ENCODE results near the gene ST8SIA5. TPM values are rescaled to one million over a fixed set of nuclear protein-coding genes. Genes with fewer than 3 reads are reported as not detected.

The ST8SIA5 gene
- total RNA-seq, 1 experiment from 2014 or later = 0.54 TPM

DNA sequence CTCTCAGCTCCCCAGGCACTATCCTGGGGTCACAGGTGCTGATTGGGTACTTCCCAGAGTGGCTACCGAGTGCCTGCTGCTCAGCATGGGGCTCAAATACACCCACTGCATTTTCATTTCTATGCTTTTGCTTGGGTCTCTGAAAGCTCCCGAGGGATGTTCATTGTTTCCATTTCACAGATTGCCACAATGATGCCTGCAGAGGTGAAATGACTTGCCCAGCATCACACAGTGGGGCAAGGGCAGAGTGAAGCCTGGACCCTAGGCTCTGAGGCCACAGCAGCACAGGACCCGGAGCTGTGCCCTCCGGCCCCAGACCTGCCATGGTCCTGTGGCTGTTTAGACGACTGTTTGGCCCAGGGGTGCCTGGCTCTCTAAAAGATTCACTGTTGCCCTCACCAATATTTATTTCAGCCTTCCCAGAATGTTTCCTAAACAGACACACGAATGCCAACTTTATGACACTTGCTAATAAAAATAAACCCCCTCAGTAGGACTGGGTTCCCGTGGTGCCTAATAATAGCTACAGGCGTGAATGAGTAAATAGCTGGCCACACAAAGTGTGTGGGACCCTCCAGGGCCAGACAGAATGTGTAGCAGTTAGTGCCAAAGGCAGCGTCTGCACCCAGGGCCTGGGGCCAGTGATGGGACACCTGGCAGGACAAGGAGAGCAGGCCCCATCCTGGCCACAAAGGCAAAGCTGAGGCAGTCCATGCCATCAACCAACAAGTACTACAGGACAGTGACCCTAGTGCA is 11.5 kb upstream of the ST8SIA5 start:
- CTCF ChIA-PET = no interaction called here
- Histone ChIP-seq H4K20me1 (ENCODE audit: insufficient read depth) (no peaks in the 10 kb centered on the region), H3K4me3 (replicated peaks in 1 of 2; ENCODE audit: low read depth in 1 of 2, low read length in 2 of 2) (no peak overlapping the region), H3K27me3 (ENCODE audit: insufficient read depth, low read length) (no peaks in the 10 kb centered on the region), H3K9me3 (ENCODE audit: control insufficient read depth in 1 of 2, insufficient read depth in 1 of 2, low read depth in 1 of 2, low read length in 2 of 2) (no peaks in the 10 kb centered on the region), H3K4me1 (ENCODE audit: control insufficient read depth in 1 of 2, insufficient read depth in 2 of 2, low read length in 2 of 2) (no peaks in the 10 kb centered on the region), H3K79me2 (ENCODE audit: insufficient read depth, low read length) (no peaks in the 10 kb centered on the region), H3K36me3 (ENCODE audit: control insufficient read depth in 1 of 2, insufficient read depth in 2 of 2, low read length in 2 of 2) (no peaks in the 10 kb centered on the region), H3K9ac (ENCODE audit: low read length) (no peak overlapping the region), H2AFZ (ENCODE audit: low read depth, low read length, poor library complexity, severe bottlenecking) (no peak overlapping the region), H3K9me2 (ENCODE audit: insufficient read depth) (no peaks in the 10 kb centered on the region), H3K4me2 (ENCODE audit: low read length) (no peak overlapping the region), H3K27ac (ENCODE audit: low read depth, low read length) (no peak overlapping the region)
- TF ChIP-seq YY1 (IDR thresholded peaks at IDR 0.05; ENCODE audit: extremely low read depth, insufficient replicate concordance, low read depth, low read length) (no peak), RAD21 (IDR thresholded peaks at IDR 0.05; ENCODE audit: low read depth) (no peak), CBX3 (IDR thresholded peaks at IDR 0.05; ENCODE audit: low read depth) (no peak), SP1 (IDR thresholded peaks at IDR 0.05; ENCODE audit: low read depth) (no peak), POLR2AphosphoS5 (IDR thresholded peaks at IDR 0.05; ENCODE audit: low read depth, low read length) (no peak), POLR2A (IDR thresholded peaks at IDR 0.05; ENCODE audit: borderline replicate concordance, extremely low read depth, insufficient read depth, insufficient read length) (no peak)
- TF ChIP-seq, protein P1, sequence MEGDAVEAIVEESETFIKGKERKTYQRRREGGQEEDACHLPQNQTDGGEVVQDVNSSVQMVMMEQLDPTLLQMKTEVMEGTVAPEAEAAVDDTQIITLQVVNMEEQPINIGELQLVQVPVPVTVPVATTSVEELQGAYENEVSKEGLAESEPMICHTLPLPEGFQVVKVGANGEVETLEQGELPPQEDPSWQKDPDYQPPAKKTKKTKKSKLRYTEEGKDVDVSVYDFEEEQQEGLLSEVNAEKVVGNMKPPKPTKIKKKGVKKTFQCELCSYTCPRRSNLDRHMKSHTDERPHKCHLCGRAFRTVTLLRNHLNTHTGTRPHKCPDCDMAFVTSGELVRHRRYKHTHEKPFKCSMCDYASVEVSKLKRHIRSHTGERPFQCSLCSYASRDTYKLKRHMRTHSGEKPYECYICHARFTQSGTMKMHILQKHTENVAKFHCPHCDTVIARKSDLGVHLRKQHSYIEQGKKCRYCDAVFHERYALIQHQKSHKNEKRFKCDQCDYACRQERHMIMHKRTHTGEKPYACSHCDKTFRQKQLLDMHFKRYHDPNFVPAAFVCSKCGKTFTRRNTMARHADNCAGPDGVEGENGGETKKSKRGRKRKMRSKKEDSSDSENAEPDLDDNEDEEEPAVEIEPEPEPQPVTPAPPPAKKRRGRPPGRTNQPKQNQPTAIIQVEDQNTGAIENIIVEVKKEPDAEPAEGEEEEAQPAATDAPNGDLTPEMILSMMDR (IDR thresholded peaks at IDR 0.05 in 2 of 3, conservative IDR thresholded peaks at IDR 0.05 in 1 of 3; ENCODE audit: borderline replicate concordance in 1 of 3, insufficient read depth in 1 of 3, low read depth in 2 of 3, low read length in 2 of 3) = no peak
- POLR2A ChIA-PET = no interaction called here
- intact Hi-C loops (cut with micrococcal nuclease) = no loop called here
- RAD21 ChIA-PET (ENCODE audit: low non-redundant PET in 1 of 2, low total read pairs in 2 of 2, uncharacterized antibody in 2 of 2, unreplicated experiment in 2 of 2) = no interaction called here
- BruUV-seq (replicated peaks) = no TSS peak
- DNase-seq (ENCODE audit: low read depth, low spot score) = no peak
- ATAC-seq = no peak

DNA sequence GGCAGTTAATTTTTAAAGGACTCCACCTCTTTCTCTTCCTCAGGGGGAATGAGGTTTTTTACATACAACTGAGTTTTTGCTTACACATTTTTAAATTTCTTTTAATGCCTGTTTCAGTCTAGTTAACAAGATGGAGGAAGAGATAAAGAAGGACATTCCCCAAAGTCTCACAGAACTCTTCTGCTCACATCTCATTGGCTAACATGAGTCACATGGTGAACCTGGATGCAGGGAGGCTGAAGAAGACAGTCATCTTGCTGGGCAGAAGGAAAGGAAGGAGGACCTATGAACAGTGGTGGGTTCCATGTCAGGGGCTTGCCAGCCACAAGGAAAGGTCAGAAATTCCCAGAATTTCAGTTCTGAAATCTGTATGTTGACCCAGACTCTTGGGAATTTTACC is 10.4 kb upstream of the ST8SIA5 start:
- no peak overlapping the region for H3K4me3 ChIP-seq (replicated peaks in 1 of 2; ENCODE audit: low read depth in 1 of 2, low read length in 2 of 2)
- intact Hi-C loops (cut with micrococcal nuclease) = no loop called here

More for the DNA sequence above, 10.4 kb upstream of the ST8SIA5 start:
- Histone ChIP-seq H3K27me3 (ENCODE audit: insufficient read depth, low read length) (no peaks in the 10 kb centered on the region), H3K9me2 (ENCODE audit: insufficient read depth) (no peaks in the 10 kb centered on the region), H3K9me3 (ENCODE audit: control insufficient read depth in 1 of 2, insufficient read depth in 1 of 2, low read depth in 1 of 2, low read length in 2 of 2) (no peaks in the 10 kb centered on the region), H3K4me1 (ENCODE audit: control insufficient read depth in 1 of 2, insufficient read depth in 2 of 2, low read length in 2 of 2) (no peaks in the 10 kb centered on the region), H3K36me3 (ENCODE audit: control insufficient read depth in 1 of 2, insufficient read depth in 2 of 2, low read length in 2 of 2) (no peaks in the 10 kb centered on the region), H2AFZ (ENCODE audit: low read depth, low read length, poor library complexity, severe bottlenecking) (no peak overlapping the region), H4K20me1 (ENCODE audit: insufficient read depth) (no peaks in the 10 kb centered on the region), H3K79me2 (ENCODE audit: insufficient read depth, low read length) (no peaks in the 10 kb centered on the region), H3K4me2 (ENCODE audit: low read length) (no peak overlapping the region), H3K27ac (ENCODE audit: low read depth, low read length) (no peak overlapping the region), H3K9ac (ENCODE audit: low read length) (no peak overlapping the region)
- DNase-seq (ENCODE audit: low read depth, low spot score) (no peak), ATAC-seq (no peak)
- TF ChIP-seq POLR2AphosphoS5 (IDR thresholded peaks at IDR 0.05; ENCODE audit: low read depth, low read length) (no peak), EZH2phosphoT487 (IDR thresholded peaks at IDR 0.05; ENCODE audit: borderline replicate concordance) (no peak), YY1 (IDR thresholded peaks at IDR 0.05; ENCODE audit: extremely low read depth, insufficient replicate concordance, low read depth, low read length) (no peak), POLR2A (IDR thresholded peaks at IDR 0.05; ENCODE audit: borderline replicate concordance, extremely low read depth, insufficient read depth, insufficient read length) (no peak)
- TF ChIP-seq, protein P1 (IDR thresholded peaks at IDR 0.05 in 2 of 3, conservative IDR thresholded peaks at IDR 0.05 in 1 of 3; ENCODE audit: borderline replicate concordance in 1 of 3, insufficient read depth in 1 of 3, low read depth in 2 of 3, low read length in 2 of 3) = no peak
- CTCF ChIA-PET = no interaction called here
- BruUV-seq (replicated peaks) = no TSS peak
- POLR2A ChIA-PET = no interaction called here
- RAD21 ChIA-PET (ENCODE audit: low non-redundant PET in 1 of 2, low total read pairs in 2 of 2, uncharacterized antibody in 2 of 2, unreplicated experiment in 2 of 2) = no interaction called here

Data from HCT116 (cell line).